Lower leg skin (tissue), 3 donors: ENCODE results near the gene BCAT1.

Experiments
- POLR2A ChIP-seq, 2 donors: fragments of 450-650 bp; IDR thresholded peaks; one replicate each; pipeline ENCODE4 v1.6.1; 2016 to 2017; ENCODE audit warnings: antibody characterized with exemption in 2 of 2, mild to moderate bottlenecking in 1 of 2, moderate library complexity in 1 of 2
- TF ChIP-seq, protein P1 (sequence below), 3 donors: fragments of 450-650 bp; IDR thresholded peaks; one replicate each; pipeline ENCODE4 v1.5.1; 2016; ENCODE audit warnings: antibody characterized with exemption in 3 of 3, mild to moderate bottlenecking in 3 of 3, moderate library complexity in 2 of 3

DNA sequence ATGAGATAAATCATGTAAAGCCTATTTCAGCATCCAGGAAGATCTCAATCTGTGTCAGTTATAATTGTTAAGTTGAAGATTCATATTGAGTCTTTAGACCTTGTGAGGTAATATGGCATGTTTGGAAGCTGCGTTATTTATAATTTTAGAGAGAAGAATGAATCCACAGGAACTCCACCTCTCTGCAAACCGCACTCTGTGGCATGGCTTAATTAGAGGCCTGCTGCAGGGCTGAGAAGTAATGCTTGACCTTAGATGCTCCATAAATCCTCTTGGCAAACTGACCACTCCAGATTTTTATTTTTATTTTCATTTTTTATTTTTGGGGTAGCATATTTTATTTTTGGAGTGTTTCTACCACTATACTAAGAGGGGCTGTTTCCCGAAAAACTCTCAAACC is 28.8 kb downstream of the BCAT1 start:
- TF ChIP-seq, protein P1, sequence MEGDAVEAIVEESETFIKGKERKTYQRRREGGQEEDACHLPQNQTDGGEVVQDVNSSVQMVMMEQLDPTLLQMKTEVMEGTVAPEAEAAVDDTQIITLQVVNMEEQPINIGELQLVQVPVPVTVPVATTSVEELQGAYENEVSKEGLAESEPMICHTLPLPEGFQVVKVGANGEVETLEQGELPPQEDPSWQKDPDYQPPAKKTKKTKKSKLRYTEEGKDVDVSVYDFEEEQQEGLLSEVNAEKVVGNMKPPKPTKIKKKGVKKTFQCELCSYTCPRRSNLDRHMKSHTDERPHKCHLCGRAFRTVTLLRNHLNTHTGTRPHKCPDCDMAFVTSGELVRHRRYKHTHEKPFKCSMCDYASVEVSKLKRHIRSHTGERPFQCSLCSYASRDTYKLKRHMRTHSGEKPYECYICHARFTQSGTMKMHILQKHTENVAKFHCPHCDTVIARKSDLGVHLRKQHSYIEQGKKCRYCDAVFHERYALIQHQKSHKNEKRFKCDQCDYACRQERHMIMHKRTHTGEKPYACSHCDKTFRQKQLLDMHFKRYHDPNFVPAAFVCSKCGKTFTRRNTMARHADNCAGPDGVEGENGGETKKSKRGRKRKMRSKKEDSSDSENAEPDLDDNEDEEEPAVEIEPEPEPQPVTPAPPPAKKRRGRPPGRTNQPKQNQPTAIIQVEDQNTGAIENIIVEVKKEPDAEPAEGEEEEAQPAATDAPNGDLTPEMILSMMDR (IDR thresholded peaks at IDR 0.05): no peak
- TF ChIP-seq POLR2A (IDR thresholded peaks at IDR 0.05): no peak
